Activated CD4-positive, CD25-positive, alpha-beta regulatory T cell (primary cell): ENCODE measurements around the gene CHST12.

Experiments
- DNase-seq, 4 experiments: peaks; one replicate each; lab custom pipeline; 2025; lab: John Stamatoyannopoulos, UW

CHST12 gene

GRCh38 chr7:2478800-2479199 is 75.4 kb downstream of the CHST12 start:
- DNase-seq, result no peak

GRCh38 chr7:2479276-2480069 is 76.1 kb downstream of the CHST12 start:
- DNase-seq, result no peak

GRCh38 chr7:2480070-2480408 is 76.6 kb downstream of the CHST12 start:
- no peak for DNase-seq

GRCh38 chr7:2481195-2481594 is 77.8 kb downstream of the CHST12 start:
- DNase-seq, result no peak

- DNase-seq, result no peak
Observed at GRCh38 chr7:2482725-2483451, 79.5 kb downstream of the CHST12 start.

- DNase-seq, result no peak
Observed at GRCh38 chr7:2483494-2483893, 80.1 kb downstream of the CHST12 start.

GRCh38 chr7:2484868-2485267 is 81.5 kb downstream of the CHST12 start:
- no peak for DNase-seq

GRCh38 chr7:2487586-2488271 is 84.3 kb downstream of the CHST12 start:
- DNase-seq, result no peak

- no peak for DNase-seq
Observed at GRCh38 chr7:2488272-2488645, 84.8 kb downstream of the CHST12 start.

- no peak for DNase-seq
Observed at GRCh38 chr7:2488681-2489080, 85.3 kb downstream of the CHST12 start.

GRCh38 chr7:2490181-2490651 is 86.8 kb downstream of the CHST12 start:
- no peak for DNase-seq

- no peak for DNase-seq
Observed at GRCh38 chr7:2492038-2492437, 88.6 kb downstream of the CHST12 start.

GRCh38 chr7:2493205-2494164 is 90.1 kb downstream of the CHST12 start:
- DNase-seq, result no peak

GRCh38 chr7:2494191-2495130 is 91.0 kb downstream of the CHST12 start:
- DNase-seq, result no peak

GRCh38 chr7:2495418-2496299 is 92.2 kb downstream of the CHST12 start:
- no peak for DNase-seq

- DNase-seq, result no peak
Observed at GRCh38 chr7:2496375-2496774, 93.0 kb downstream of the CHST12 start.

GRCh38 chr7:2497065-2497464 is 93.7 kb downstream of the CHST12 start:
- no peak for DNase-seq

GRCh38 chr7:2497500-2498336 is 94.3 kb downstream of the CHST12 start:
- DNase-seq, result no peak
